HCT116 (cell line): ENCODE results near the gene IL3RA. TPM values are rescaled to one million over a fixed set of nuclear protein-coding genes. Genes with fewer than 3 reads are reported as not detected.

Experiments
- ATAC-seq: fragments of 200-7000 bp; cut with Tn5 transposase; 2 replicates; pipeline ENCODE4 v1.9.1; 2020; ENCODE audit warnings: mild to moderate bottlenecking, moderate library complexity
- BruUV-seq: library from RNA; stranded (reverse); fragments of 400-500 nt; replicated peaks from 2 replicates; lab custom pipeline; 2021; lab: Mats Ljungman, UMichigan
- CTCF ChIA-PET: fragments of 300-600 bp; sonication (Branson Sonifier 250); formaldehyde crosslinking; loops from one replicate; lab custom pipeline; 2021; ENCODE audit warnings: antibody characterized with exemption; lab: Charles Lee
- POLR2A ChIA-PET: fragments of 300-600, 350-600 bp; sonication (Branson Sonifier 250); formaldehyde crosslinking; loops from one replicate; lab custom pipeline; 2021; ENCODE audit warnings: antibody characterized with exemption; lab: Charles Lee
- RAD21 ChIA-PET, 2 experiments: fragments of 300-600 bp; sonication (Branson Sonifier 250); formaldehyde crosslinking; loops; one replicate each; lab custom pipeline; 2023; ENCODE audit warnings: low total read pairs in 2 of 2; ENCODE audit not compliant: uncharacterized antibody in 2 of 2, unreplicated experiment in 2 of 2, low non-redundant PET in 1 of 2; lab: Charles Lee
- DNase-seq: peaks from one replicate; pipeline ENCODE4 v3.0.0-alpha.2; 2010; ENCODE audit warnings: low read depth, low spot score
- H2AFZ ChIP-seq: fragments of 200-600 bp; shearing (Covaris generic), sonication (generic); 2 replicates; pipeline ENCODE4 v1.6.1; 2017; ENCODE audit warnings: low read depth, mixed run types, mixed read lengths, antibody characterized with exemption, low read length; ENCODE audit not compliant: poor library complexity, severe bottlenecking
- H3K27ac ChIP-seq: 2 replicates; pipeline ENCODE4 v1.5.1; 2012; ENCODE audit warnings: low read depth, low read length
- H3K27me3 ChIP-seq: fragments of 200-600 bp; sonication (generic); 2 replicates; pipeline ENCODE4 v1.6.1; 2016; ENCODE audit warnings: mixed run types, low read length, mixed read lengths; ENCODE audit not compliant: insufficient read depth
- H3K36me3 ChIP-seq, 2 experiments: fragments of 200-500 bp in 1 of 2; fragments of 200-600 bp in 1 of 2; sonication (Bioruptor generic) in 1 of 2; sonication (generic) in 1 of 2; 2 replicates each; pipeline versions ENCODE4 v1.5.1 to v1.6.1; 2014 to 2016; ENCODE audit warnings: low read length in 2 of 2, inconsistent platforms in 1 of 2, mixed read lengths in 1 of 2, mixed run types in 1 of 2; ENCODE audit not compliant: insufficient read depth in 2 of 2, control insufficient read depth in 1 of 2
- H3K4me1 ChIP-seq, 2 experiments: fragments of 200-600 bp in 1 of 2; sonication (generic) in 1 of 2; 2 replicates each; pipeline versions ENCODE4 v1.5.1 to v1.6.1; 2012 to 2017; ENCODE audit warnings: low read length in 2 of 2, inconsistent platforms in 1 of 2, mild to moderate bottlenecking in 1 of 2, mixed read lengths in 1 of 2, mixed run types in 1 of 2, moderate library complexity in 1 of 2; ENCODE audit not compliant: insufficient read depth in 2 of 2, control insufficient read depth in 1 of 2
- H3K4me2 ChIP-seq: fragments of 200-600 bp; sonication (generic); 2 replicates; pipeline ENCODE4 v1.6.1; 2017; ENCODE audit warnings: mixed run types, low read length, mixed read lengths
- H3K4me3 ChIP-seq, 2 experiments: fragments of 200-600 bp in 1 of 2; sonication (generic) in 1 of 2; replicated peaks in 1 of 2; 2 replicates each; pipeline ENCODE4 v1.5.1; 2011 to 2016; ENCODE audit warnings: low read length in 2 of 2, control low read depth in 1 of 2, low read depth in 1 of 2, mild to moderate bottlenecking in 1 of 2, mixed read lengths in 1 of 2, mixed run types in 1 of 2
- H3K79me2 ChIP-seq: fragments of 200-600 bp; sonication (generic); 2 replicates; pipeline ENCODE4 v1.6.1; 2017; ENCODE audit warnings: mild to moderate bottlenecking, mixed run types, low read length, moderate library complexity, mixed read lengths; ENCODE audit not compliant: insufficient read depth
- H3K9ac ChIP-seq: fragments of 200-600 bp; sonication (generic); 2 replicates; pipeline ENCODE4 v1.6.1; 2016; ENCODE audit warnings: low read length, mixed read lengths
- H3K9me2 ChIP-seq: fragments of 200-600 bp; sonication (generic), shearing (Covaris generic); 2 replicates; pipeline ENCODE4 v1.6.1; 2017; ENCODE audit warnings: mixed run types, mild to moderate bottlenecking, moderate library complexity; ENCODE audit not compliant: insufficient read depth
- H3K9me3 ChIP-seq, 2 experiments: fragments of 200-500 bp in 1 of 2; fragments of 200-600 bp in 1 of 2; sonication (Bioruptor generic) in 1 of 2; sonication (generic) in 1 of 2; 2 replicates each; pipeline ENCODE4 v1.6.1; 2014 to 2017; ENCODE audit warnings: low read length in 2 of 2, mixed read lengths in 2 of 2, inconsistent platforms in 1 of 2, low read depth in 1 of 2, mild to moderate bottlenecking in 1 of 2, mixed run types in 1 of 2, moderate library complexity in 1 of 2; ENCODE audit not compliant: control insufficient read depth in 1 of 2, insufficient read depth in 1 of 2
- H4K20me1 ChIP-seq: fragments of 200-600 bp; sonication (generic), shearing (Covaris generic); 2 replicates; pipeline ENCODE4 v1.6.1; 2017; ENCODE audit warnings: mixed run types, mild to moderate bottlenecking, moderate library complexity; ENCODE audit not compliant: insufficient read depth
- EZH2 ChIP-seq: fragments of 200-600 bp; sonication (generic); IDR thresholded peaks from 2 replicates; pipeline ENCODE4 v1.6.1; 2017; ENCODE audit warnings: antibody characterized with exemption, mixed run types
- FOSL1 ChIP-seq: IDR thresholded peaks from 2 replicates; pipeline ENCODE4 v1.6.1; 2012; ENCODE audit warnings: low read depth
- POLR2A ChIP-seq: IDR thresholded peaks from 2 replicates; pipeline ENCODE4 v1.7.0; 2011; ENCODE audit warnings: borderline replicate concordance; ENCODE audit not compliant: insufficient read depth, insufficient read length; ENCODE audit errors: extremely low read depth
- ZNF274 ChIP-seq: fragments of 200-500 bp; sonication (Bioruptor generic); IDR thresholded peaks from 2 replicates; pipeline ENCODE4 v1.6.1; 2014; ENCODE audit warnings: mild to moderate bottlenecking, low read depth, low read length, inconsistent platforms
- intact Hi-C: fragments of 100-400 bp; cut with micrococcal nuclease; formaldehyde crosslinking; loops from 2 replicates; pipeline ENCODE4 v1.10.0; 2022
- total RNA-seq: library from RNA; stranded (reverse); gene quantifications from one replicate; pipeline ENCODE4 v1.2.1, GENCODE V29; 2021; ENCODE audit not compliant: unreplicated experiment
- TF ChIP-seq, protein P1 (sequence below): IDR thresholded peaks from 2 replicates; pipeline ENCODE4 v1.6.1; 2012
- TF ChIP-seq, protein P2 (sequence below): IDR thresholded peaks from 2 replicates; pipeline ENCODE4 v1.6.1; 2012; ENCODE audit warnings: low read depth

Gene IL3RA
- total RNA-seq, 1 experiment from 2014 or later, result not detected

DNA sequence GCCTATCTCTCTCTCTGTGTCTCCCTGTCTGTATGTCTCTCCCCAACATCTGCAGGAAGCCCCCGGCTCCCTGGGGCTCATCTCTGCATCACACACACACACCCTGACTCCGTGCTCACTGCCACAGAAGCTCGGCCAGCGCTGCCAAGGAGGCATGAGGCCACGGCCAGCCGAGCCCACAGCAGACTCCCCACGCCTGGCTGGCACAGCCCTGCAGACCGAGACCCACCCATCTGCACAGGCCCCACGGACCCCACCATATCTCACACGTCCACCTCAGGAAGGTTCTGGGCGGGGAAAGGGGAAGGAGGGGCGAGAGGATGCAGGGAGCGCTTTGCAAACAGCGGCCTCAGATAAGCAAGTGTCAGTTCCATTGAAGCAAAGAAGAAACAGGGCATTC lies 83.8 kb downstream of the IL3RA start (continued):
- no peak for TF ChIP-seq POLR2A
- TF ChIP-seq, protein P1, sequence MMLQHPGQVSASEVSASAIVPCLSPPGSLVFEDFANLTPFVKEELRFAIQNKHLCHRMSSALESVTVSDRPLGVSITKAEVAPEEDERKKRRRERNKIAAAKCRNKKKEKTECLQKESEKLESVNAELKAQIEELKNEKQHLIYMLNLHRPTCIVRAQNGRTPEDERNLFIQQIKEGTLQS, result no peak

DNA sequence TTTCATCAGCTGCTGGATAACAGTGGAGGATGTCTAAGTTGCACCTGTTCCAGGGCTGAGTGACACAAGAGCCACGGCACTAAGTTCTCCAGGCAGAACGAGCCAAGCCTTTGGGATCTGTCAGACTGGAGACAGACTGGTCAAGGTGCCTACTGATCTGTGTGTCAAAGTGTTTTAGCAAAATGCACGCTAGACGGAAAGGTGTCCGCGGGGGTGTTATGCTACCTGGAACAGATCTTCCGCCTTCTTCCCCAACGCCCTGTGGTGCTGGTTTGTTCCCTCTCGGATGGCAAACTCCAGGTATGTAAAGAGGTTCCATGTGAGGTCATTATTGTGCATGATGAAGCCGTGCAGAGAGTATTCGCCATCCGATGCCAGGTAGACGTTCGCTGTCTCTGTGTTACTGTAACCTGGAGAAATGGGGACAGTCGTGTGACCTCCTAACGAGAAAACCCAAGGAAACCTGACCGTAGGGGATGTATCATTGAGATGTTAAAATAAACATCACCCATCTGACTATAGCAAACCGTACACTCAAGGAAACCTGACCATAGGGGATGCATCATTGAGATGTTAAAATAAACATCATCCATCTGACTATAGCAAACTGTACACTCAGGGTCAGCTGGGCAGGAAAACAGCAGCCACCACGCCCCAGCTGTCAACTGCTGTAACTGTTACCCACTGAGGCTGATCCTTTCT lies 85.0 kb downstream of the IL3RA start:
- H3K36me3 ChIP-seq, result peaks cover 2 to 34% of the 10 kb centered on the region in 2 experiments; a peak in 3 of 4 replicates
- CTCF ChIA-PET, result no interaction called here
- intact Hi-C loops, result no loop called here

More for the DNA sequence above, 85.0 kb downstream of the IL3RA start:
- ChIA-PET POLR2A (no interaction called here), RAD21 (no interaction called here)
- Histone ChIP-seq H3K9me3 (peaks cover 0 to 5% of the 10 kb centered on the region in 2 experiments; a peak in 1 of 4 replicates), H3K79me2 (no peaks in the 10 kb centered on the region), H3K27ac (no peak overlapping the region), H3K27me3 (no peaks in the 10 kb centered on the region), H3K9me2 (no peaks in the 10 kb centered on the region), H4K20me1 (no peaks in the 10 kb centered on the region), H3K4me3 (no peak overlapping the region), H3K4me2 (no peak overlapping the region), H3K4me1 (no peaks in the 10 kb centered on the region), H3K9ac (no peak overlapping the region), H2AFZ (no peak overlapping the region)
- DNase-seq, result no peak
- BruUV-seq, result no TSS peak
- TF ChIP-seq ZNF274 (no peak), FOSL1 (no peak), EZH2 (no peak)
- TF ChIP-seq, protein P1, result no peak
- TF ChIP-seq, protein P2, sequence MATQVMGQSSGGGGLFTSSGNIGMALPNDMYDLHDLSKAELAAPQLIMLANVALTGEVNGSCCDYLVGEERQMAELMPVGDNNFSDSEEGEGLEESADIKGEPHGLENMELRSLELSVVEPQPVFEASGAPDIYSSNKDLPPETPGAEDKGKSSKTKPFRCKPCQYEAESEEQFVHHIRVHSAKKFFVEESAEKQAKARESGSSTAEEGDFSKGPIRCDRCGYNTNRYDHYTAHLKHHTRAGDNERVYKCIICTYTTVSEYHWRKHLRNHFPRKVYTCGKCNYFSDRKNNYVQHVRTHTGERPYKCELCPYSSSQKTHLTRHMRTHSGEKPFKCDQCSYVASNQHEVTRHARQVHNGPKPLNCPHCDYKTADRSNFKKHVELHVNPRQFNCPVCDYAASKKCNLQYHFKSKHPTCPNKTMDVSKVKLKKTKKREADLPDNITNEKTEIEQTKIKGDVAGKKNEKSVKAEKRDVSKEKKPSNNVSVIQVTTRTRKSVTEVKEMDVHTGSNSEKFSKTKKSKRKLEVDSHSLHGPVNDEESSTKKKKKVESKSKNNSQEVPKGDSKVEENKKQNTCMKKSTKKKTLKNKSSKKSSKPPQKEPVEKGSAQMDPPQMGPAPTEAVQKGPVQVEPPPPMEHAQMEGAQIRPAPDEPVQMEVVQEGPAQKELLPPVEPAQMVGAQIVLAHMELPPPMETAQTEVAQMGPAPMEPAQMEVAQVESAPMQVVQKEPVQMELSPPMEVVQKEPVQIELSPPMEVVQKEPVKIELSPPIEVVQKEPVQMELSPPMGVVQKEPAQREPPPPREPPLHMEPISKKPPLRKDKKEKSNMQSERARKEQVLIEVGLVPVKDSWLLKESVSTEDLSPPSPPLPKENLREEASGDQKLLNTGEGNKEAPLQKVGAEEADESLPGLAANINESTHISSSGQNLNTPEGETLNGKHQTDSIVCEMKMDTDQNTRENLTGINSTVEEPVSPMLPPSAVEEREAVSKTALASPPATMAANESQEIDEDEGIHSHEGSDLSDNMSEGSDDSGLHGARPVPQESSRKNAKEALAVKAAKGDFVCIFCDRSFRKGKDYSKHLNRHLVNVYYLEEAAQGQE, result no peak
- ATAC-seq, result no peak
